Lung (tissue), 12 donors: Measurements from ENCODE around the gene SLC13A2. TPM values are rescaled to one million over a fixed set of nuclear protein-coding genes. Genes with fewer than 3 reads are reported as not detected.

Source experiments
- ATAC-seq: fragments of 200-7000 bp; cut with Tn5 transposase; one replicate; pipeline ENCODE4 v1.9.1; 2020; ENCODE audit warnings: moderate number of reproducible peaks; ENCODE audit not compliant: insufficient read depth, low FRiP score
- DNase-seq, 3 donors: peaks; one replicate each; pipeline ENCODE4 v3.0.0-alpha.2; 2013 to 2017
- H3K27ac ChIP-seq, 2 donors: one replicate each; pipeline ENCODE4 v1.5.1; 2013; ENCODE audit warnings: mild to moderate bottlenecking in 2 of 2, moderate library complexity in 2 of 2, control low read depth in 1 of 2, inconsistent platforms in 1 of 2, low read depth in 1 of 2, low read length in 1 of 2
- H3K27me3 ChIP-seq, 3 donors: one replicate each; pipeline ENCODE4 v1.5.1; 2013; ENCODE audit warnings: low read length in 2 of 3; ENCODE audit not compliant: control insufficient read depth in 3 of 3, insufficient read depth in 3 of 3
- H3K36me3 ChIP-seq, 4 donors: one replicate each; pipeline ENCODE4 v1.5.1; 2013; ENCODE audit warnings: low read length in 4 of 4, mild to moderate bottlenecking in 1 of 4, moderate library complexity in 1 of 4; ENCODE audit not compliant: control insufficient read depth in 4 of 4, insufficient read depth in 4 of 4
- H3K4me1 ChIP-seq, 5 donors: one replicate each; pipeline ENCODE4 v1.5.1; 2013; ENCODE audit warnings: low read length in 5 of 5, mild to moderate bottlenecking in 2 of 5, moderate library complexity in 1 of 5; ENCODE audit not compliant: control insufficient read depth in 5 of 5, insufficient read depth in 5 of 5
- H3K4me3 ChIP-seq: one replicate; pipeline ENCODE4 v1.5.1; 2013; ENCODE audit warnings: mild to moderate bottlenecking, control low read depth, moderate library complexity
- H3K9ac ChIP-seq, 2 donors: one replicate each; pipeline ENCODE4 v1.5.1; 2013; ENCODE audit warnings: low read length in 2 of 2, control low read depth in 1 of 2; ENCODE audit not compliant: insufficient read depth in 1 of 2
- H3K9me3 ChIP-seq, 4 donors: one replicate each; pipeline ENCODE4 v1.5.1; 2013; ENCODE audit warnings: low read length in 3 of 4, mild to moderate bottlenecking in 1 of 4, moderate library complexity in 1 of 4; ENCODE audit not compliant: control insufficient read depth in 4 of 4, insufficient read depth in 3 of 4
- WGBS, 2 donors: extraction: QIAGEN DNeasy Blood & Tissue Kit; methylation state at CpG; one replicate each; pipeline ENCODE4 v1.1.7; 2013; 5-methylcytosine and 5-hydroxymethylcytosine counted together
- polyA plus RNA-seq, 2 donors: library from polyadenylated mRNA; stranded (reverse); fragments of 200-250 nt; gene quantifications; one replicate each; pipeline ENCODE4 v1.2.1, GENCODE V29; 2013
- total RNA-seq, 2 donors: library from RNA; depleted of rRNA in 1 of 2; stranded (reverse); fragments of >200 nt in 1 of 2; gene quantifications; one replicate each; pipeline ENCODE4 v1.2.1, GENCODE V29; 2014 to 2021
- TF ChIP-seq, protein P1 (sequence below): IDR thresholded peaks from 2 replicates; pipeline ENCODE4 v1.5.1; 2012; ENCODE audit warnings: mild to moderate bottlenecking; ENCODE audit errors: control extremely low read depth, extremely low read depth
- donor health status: control.
- donor health status: control.
- donor health status: Bipolar disorder and iron deficiency.
- donor health status: healthy.
- donor health status: DM: yes; HTN: yes; CAD: no.

Gene SLC13A2
- total and polyA plus RNA-seq, 4 donors, result 0.02 to 0.15 (median 0.06) TPM; not detected in 1

- TF ChIP-seq, protein P1, sequence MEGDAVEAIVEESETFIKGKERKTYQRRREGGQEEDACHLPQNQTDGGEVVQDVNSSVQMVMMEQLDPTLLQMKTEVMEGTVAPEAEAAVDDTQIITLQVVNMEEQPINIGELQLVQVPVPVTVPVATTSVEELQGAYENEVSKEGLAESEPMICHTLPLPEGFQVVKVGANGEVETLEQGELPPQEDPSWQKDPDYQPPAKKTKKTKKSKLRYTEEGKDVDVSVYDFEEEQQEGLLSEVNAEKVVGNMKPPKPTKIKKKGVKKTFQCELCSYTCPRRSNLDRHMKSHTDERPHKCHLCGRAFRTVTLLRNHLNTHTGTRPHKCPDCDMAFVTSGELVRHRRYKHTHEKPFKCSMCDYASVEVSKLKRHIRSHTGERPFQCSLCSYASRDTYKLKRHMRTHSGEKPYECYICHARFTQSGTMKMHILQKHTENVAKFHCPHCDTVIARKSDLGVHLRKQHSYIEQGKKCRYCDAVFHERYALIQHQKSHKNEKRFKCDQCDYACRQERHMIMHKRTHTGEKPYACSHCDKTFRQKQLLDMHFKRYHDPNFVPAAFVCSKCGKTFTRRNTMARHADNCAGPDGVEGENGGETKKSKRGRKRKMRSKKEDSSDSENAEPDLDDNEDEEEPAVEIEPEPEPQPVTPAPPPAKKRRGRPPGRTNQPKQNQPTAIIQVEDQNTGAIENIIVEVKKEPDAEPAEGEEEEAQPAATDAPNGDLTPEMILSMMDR, result no peak
- H3K4me3 ChIP-seq, result no peak overlapping the region
- peaks cover 0 to 6% (median 0%) of the 10 kb centered on the region in 5 donors for H3K4me1 ChIP-seq
- no peaks in the 10 kb centered on the region for H3K27me3 ChIP-seq
- no peaks in the 10 kb centered on the region for H3K36me3 ChIP-seq
- 80 to 95% methylated on average over 5 of the region's 5 CpGs for WGBS, 2 donors
- H3K27ac ChIP-seq, result peak overlapping the region in 1 of 2 donors; percentile 28
- no peak for DNase-seq
- ATAC-seq, result no peak
- H3K9me3 ChIP-seq, result no peaks in the 10 kb centered on the region
- no peak overlapping the region for H3K9ac ChIP-seq
Measured at GRCh38 chr17:28480278-28480677, 6.8 kb downstream of the SLC13A2 start.

DNA sequence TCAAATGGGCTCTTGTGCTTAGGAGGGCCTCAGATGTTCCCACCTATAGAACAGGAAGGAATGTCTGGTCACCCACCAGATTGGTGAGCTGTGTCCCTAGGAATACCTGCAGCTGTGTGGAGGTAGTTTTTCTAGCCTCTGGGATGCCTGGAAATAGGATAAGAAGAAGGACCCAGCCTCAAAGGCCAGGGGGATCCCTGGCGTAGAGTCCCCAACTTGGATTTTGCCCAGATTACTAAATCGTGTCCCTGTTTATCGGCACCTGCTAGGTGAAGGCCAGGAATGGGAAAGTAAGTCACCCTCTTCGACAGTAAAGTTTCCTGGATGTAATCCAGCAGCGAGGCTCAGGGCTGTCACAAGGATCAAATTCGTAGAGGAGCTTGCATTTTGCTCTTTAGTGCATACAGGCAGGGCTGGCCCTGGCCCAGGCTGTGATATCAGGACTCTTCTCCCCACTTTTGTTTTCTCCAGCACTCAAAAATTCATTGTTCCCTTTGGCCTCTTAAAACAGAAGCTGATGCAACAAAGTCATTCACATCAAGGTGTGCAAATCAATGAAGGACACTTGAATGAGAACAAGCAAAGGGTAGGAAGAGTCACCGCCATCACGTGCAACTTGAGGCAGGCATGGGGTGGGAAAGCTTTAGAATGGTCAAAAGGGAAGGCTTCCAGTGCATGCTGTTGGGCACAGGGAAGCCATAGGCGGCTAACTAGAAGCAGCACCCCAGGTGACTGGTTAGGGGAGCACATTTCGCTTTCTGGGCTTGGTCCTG is 7.5 kb downstream of the SLC13A2 start:
- DNase-seq, result peak in 1 of 3 donors; percentile 26
- Histone ChIP-seq H3K4me1 (peaks cover 0 to 6% (median 0%) of the 10 kb centered on the region in 5 donors), H3K4me3 (no peak overlapping the region), H3K27me3 (no peaks in the 10 kb centered on the region), H3K27ac (peak overlapping the region in 1 of 2 donors; percentile 28), H3K9ac (no peak overlapping the region), H3K36me3 (no peaks in the 10 kb centered on the region), H3K9me3 (no peaks in the 10 kb centered on the region)
- TF ChIP-seq, protein P1, result no peak
- 64 to 80% methylated on average over 10 of the region's 10 CpGs for WGBS, 2 donors
- no peak for ATAC-seq

DNA sequence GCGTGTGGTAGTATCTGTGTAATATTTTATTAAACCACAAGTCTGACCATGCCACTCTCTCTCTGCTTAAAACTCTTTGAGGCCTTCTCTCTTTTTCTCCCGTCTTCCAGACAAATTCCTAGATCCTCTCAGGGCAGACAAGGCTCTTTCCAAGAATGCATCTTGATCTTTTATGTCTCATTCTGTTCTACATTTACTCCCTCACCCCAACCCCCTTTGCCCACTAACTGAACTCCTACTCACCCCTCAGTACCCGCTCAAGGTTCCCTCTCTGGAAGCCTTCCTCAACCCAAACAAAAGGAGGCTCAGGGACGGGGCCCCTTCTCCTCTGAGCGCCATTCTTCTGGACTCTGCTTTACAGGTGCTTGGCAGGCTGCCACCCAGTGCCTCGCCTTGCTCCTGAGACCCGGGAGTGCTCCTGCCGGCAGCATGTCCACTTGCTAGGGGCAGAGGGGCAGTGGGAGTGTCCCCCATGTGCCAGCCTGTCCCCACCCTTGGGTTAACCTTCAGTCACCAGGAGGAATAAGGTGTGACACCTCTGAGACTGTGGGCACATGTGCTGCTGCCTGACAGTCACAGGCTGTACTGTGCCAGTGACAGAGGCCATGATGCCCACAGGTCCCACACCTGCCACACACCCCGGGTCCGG is 9.2 kb downstream of the SLC13A2 start:
- Histone ChIP-seq H3K9me3 (no peaks in the 10 kb centered on the region), H3K4me3 (no peak overlapping the region), H3K9ac (no peak overlapping the region), H3K27me3 (no peaks in the 10 kb centered on the region), H3K27ac (no peak overlapping the region), H3K36me3 (no peaks in the 10 kb centered on the region), H3K4me1 (peaks cover 0 to 6% (median 0%) of the 10 kb centered on the region in 5 donors)
- DNase-seq (peak in 1 of 3 donors; percentile 12), ATAC-seq (no peak)
- TF ChIP-seq, protein P1, result no peak
- WGBS, 2 donors, result 64 to 79% methylated on average over 10 of the region's 10 CpGs
